Cardiac fibroblast (primary cell): ENCODE data around the gene CDKN2C.
"Not testable (repeated sequence)": the region's sequence is repeated elsewhere in the genome, so short reads cannot be mapped to it uniquely, and the experiment has no call there.

ENCODE experiments used
- DNase-seq, 2 donors: peaks; one replicate each; pipeline versions ENCODE4 v3.0.0 to v3.0.0-alpha.2; 2010; ENCODE audit warnings: low read depth in 2 of 2
- H3K4me3 ChIP-seq, 2 donors: replicated peaks in 1 of 2; 1 replicate in 1 of 2; 2 replicates in 1 of 2; pipeline ENCODE4 v1.5.1; 2011; ENCODE audit warnings: low read depth in 2 of 2, low read length in 2 of 2, mild to moderate bottlenecking in 2 of 2, moderate library complexity in 1 of 2
- CTCF ChIP-seq: IDR thresholded peaks from one replicate; pipeline ENCODE4 v1.5.1; 2011; ENCODE audit warnings: low read depth, mild to moderate bottlenecking, low read length, inconsistent platforms

Gene CDKN2C

GRCh38 chr1:50949286-50949982, 20.6 kb upstream of the CDKN2C start:
- DNase-seq = no peak

DNA sequence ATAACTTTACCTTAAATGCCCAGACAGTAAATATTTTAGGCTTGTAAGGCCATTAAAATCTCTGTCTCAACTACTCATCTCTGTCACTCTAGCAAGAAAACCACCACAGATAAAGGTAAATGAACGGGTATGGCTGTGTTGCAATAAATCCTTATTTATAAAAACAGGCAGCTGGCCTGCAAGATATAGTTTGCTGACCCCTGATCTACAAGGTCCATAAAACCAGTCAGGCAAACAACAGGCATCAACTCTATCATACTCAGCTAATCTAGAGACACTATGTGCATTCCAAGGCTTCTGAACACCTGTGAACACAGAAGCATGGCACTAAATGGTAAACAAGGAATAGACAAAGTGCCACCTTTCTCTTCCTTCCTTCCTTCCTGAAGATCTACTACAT, 19.6 kb upstream of the CDKN2C start:
- no peak for TF ChIP-seq CTCF
- no peak overlapping the region for H3K4me3 ChIP-seq
- DNase-seq = no peak

More at GRCh38 chr1:50949286-50949982, 20.6 kb upstream of the CDKN2C start:
- H3K4me3 ChIP-seq = no peak overlapping the region
- no peak for TF ChIP-seq CTCF

GRCh38 chr1:50952566-50952965, 17.5 kb upstream of the CDKN2C start:
- not testable (repeated sequence) for H3K4me3 ChIP-seq, DNase-seq

GRCh38 chr1:50955116-50955515, 14.9 kb upstream of the CDKN2C start:
- no peak for TF ChIP-seq CTCF
- no peak for DNase-seq
- no peak overlapping the region for H3K4me3 ChIP-seq

GRCh38 chr1:50959303-50959912, 10.6 kb upstream of the CDKN2C start:
- peak; percentile 28 to 50 for DNase-seq
- H3K4me3 ChIP-seq = peak overlapping the region; percentile 83 to 91
- TF ChIP-seq CTCF = no peak

DNA sequence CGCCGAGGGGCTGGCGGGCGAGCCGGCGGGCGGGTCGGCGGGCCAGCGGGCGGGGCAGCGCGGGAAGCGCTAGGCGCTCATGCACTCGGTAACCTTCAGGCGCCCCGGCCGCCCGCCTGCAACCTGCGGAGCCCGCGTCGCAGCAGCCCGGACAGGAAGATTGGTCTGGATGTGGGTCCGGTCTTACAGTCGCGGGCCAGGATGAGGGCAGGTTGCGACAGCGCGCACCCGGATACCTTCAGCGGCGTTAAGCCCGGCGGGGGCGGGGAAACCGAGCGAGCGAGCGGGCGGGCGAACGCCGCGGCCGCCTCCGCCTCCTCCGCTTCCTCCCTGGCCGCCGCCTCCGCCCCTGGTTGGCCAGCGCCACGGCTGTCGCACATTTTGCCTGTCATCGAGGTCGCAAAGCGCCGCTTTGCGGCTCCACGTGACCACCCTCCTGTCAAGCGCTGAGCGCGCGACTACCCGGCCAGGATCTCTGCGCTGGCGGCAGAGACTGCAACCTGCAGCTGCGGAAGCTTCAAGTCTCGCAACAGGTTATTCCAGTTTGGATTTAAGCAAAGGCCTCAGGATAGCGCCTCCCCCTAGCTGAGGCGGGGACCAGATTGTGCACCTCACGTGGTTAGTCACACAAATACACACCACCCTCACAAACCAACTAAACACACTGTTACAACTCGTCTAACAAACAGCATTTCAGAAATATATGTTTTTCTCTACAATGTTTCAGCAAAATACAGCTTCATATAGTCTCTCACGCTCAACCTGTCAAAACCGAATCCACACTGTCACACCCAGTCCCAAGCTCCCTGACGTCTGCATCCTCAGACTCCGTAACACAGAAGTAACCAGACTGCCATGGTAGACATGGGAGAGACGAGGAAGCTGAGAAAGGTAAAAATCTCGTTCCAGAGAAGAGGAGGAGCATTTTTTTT, 9.9 kb upstream of the CDKN2C start, which contains the start of gene FAF1:
Gene FAF1 (minus strand): TSS at position 355 of the 932 bp plus-strand sequence. CDS start 456 bp downstream, outside the sequence.
- TF ChIP-seq CTCF = peak; percentile 30
- H3K4me3 ChIP-seq = peak within 1 kb of the TSS; percentile 83 to 91

GRCh38 chr1:50964863-50965262, 5.2 kb upstream of the CDKN2C start:
- DNase-seq = no peak

More for the DNA sequence above, 9.9 kb upstream of the CDKN2C start, which contains the start of gene FAF1:
- DNase-seq = peak; percentile 96 to 98

More at GRCh38 chr1:50964863-50965262, 5.2 kb upstream of the CDKN2C start:
- no peak overlapping the region for H3K4me3 ChIP-seq
- no peak for TF ChIP-seq CTCF
